Stimulated activated CD4-positive, alpha-beta T cell treated with anti-CD3 and anti-CD28 coated beads, Interleukin-2, amount 100 ng/mL, for 48 hours (primary cell): ENCODE data around the gene TBXAS1.

Experiments used
- DNase-seq, 2 donors: peaks; one replicate each; pipeline ENCODE4 v3.0.0-alpha.2; 2020

Gene TBXAS1

GRCh38 chr7:139855498-139856270, 26.6 kb downstream of the TBXAS1 start:
- DNase-seq: no peak

GRCh38 chr7:139857791-139858190, 28.7 kb downstream of the TBXAS1 start:
- no peak for DNase-seq

- DNase-seq: no peak
Measured at GRCh38 chr7:139860090-139860775, 31.2 kb downstream of the TBXAS1 start.

DNA sequence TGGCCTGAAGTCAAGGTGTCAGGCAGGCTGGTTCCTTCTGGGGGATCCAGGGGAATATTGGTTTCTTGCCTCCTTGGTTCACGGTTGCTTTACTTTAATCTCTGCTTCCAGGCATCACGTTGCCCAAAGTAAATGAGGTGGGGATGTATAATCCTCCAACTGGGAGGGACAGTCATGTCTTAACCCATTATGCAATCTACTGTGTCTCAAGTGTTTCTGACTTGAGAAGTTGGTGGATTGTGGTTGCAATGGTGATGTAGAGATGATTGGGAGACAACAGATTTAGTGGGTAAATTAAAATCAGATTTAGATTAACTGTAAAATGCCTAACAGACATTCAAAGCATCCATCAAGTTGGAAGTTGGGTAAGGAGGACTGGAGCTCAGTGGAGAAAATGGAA, 32.7 kb downstream of the TBXAS1 start:
- DNase-seq: no peak

DNA sequence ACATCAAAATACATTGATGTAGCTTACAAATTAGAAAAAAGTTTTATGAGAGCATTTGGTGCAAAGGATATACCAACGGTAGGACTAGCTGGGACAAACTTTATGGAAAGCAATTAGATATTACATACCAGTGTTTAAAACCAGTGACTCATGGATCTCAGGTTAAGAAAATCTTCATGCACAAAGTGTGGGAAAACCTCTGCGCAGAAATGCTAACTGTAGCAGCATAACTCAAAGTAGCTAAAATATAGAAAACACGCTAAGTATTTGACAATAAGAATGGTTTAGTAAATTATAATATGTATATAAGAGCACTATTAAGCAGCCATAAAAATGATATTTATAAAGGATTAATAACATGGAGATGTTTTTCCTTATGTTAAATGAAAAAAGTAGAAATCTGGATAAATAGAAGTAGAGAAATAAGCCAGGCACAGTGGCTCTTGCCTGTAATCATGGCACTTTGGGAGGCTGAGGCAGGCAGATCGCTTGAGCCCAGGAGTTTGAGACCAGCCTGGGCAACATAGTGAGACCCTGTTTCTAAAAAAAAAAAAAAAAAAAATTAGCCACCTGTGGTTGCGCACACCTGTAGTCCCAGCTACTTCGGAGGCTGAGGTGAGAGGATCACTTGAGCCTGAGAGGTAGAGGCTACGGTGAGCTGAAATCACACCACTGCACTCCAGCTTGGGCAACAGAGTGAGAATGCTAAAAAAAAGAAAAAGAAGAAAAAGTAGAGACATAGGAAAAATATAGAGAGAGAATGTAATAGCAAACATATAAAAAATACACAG, 37.2 kb downstream of the TBXAS1 start:
- no peak for DNase-seq

- no peak for DNase-seq
Measured at GRCh38 chr7:139867847-139868246, 38.8 kb downstream of the TBXAS1 start.

DNA sequence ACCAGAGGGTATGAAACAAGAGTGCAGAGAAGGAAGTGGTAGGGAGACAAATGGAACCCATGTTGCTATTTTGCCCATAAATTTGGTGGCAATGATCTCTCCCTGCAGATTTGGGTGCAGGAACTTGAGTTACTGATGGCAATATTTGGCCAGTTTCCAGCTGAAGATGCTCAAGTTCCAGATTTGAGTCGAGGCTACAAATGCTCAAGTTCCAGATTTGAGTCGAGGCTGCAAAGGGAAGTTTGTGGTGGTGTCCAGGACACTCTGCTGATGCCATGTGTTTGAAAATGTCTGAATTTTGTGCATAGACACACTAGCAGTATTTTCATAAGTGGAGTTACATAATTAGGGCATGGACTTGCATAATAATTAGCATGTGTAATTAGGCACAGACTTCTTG, 40.8 kb downstream of the TBXAS1 start:
- no peak for DNase-seq

- no peak for DNase-seq
Measured at GRCh38 chr7:139870380-139870779, 41.3 kb downstream of the TBXAS1 start.

- no peak for DNase-seq
Measured at GRCh38 chr7:139871331-139871730, 42.3 kb downstream of the TBXAS1 start.

DNA sequence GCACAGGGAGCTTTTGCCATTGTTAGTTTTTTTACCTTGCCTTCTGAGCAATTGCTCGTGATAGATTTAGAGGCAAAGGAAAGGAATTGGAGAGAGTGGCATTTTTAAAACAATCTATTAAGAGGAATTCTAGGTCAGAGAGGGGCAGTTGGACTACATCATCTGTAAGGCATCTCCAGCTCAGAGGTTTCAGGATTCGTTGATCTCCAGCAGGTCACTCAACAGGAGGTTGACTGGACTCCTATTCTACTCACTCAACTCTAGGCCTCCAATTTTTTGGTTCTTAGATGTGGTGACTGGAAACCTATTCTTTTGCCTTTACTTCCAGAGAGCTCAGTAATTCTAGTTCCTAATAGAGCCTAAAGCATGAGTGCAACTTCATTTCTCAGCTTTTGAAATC, 42.8 kb downstream of the TBXAS1 start:
- DNase-seq: no peak

- no peak for DNase-seq
Measured at GRCh38 chr7:139873593-139874301, 44.7 kb downstream of the TBXAS1 start.

DNA sequence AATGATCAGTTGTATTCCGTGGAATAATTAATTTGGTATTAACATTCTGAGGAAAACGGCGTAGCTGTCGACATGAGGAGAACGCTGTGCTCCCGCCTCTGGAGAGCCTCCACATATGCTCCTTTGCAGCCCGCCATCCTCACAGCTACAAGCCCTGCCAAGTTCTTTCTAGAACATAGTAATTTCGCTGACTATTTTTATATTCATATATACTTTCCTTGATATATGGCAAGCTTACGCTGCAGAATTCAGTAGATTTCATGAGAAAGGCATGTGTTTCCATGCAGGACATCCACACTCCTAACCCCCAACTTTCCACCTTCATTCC, 45.2 kb downstream of the TBXAS1 start:
- DNase-seq: no peak

GRCh38 chr7:139875821-139876241, 46.8 kb downstream of the TBXAS1 start:
- no peak for DNase-seq

DNA sequence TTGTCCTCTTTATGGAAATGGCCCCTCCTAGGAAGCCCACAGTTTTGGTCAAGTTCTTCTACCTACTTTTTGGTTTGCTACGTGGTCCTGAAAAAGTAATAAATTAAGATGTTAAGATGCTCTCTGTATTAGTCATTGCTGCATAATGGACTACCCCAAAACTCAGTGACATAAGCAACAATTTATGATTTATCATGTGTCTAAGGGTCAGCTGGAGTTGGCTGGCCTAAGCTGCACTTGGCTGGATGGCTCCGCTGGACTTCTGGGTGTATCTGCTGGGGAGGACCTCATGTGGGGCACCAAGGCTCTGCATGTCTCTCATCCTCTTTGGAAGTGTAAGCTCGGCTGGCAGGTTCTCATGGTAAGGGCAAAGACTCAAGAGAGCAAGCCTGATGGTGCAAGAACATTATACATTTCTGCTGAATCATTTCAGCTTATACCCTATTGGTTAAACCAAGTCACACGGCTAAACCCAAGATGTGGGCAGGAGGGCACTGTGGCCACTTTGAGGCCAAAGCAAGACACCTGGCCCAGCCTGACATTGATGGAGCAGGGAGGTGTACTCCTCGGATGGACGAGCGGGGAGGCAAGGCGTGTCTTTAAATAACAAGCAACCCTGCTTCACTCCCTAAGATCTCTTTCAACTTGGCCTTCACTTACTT, 47.7 kb downstream of the TBXAS1 start:
- no peak for DNase-seq

DNA sequence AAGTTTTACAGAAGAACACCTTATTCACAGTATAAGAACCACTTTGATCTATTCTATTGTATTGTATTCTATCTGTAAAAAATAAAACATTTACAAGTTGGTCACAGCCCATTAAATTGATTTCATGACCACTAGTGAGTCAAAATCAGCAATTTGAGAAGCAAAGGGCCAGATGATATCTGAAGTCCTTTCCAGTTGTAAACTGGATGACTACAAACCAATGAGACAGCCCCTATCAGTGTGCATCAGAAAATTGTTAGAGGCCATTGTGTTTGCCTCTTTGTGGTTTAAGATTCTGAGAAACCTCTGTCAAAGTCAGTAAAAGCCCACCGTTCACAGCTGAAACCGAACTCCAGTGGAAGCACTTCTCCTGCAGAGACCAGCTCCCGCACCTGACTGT, 54.8 kb downstream of the TBXAS1 start:
- no peak for DNase-seq

GRCh38 chr7:139884441-139884840, 55.4 kb downstream of the TBXAS1 start:
- DNase-seq: no peak

GRCh38 chr7:139885511-139885910, 56.4 kb downstream of the TBXAS1 start:
- DNase-seq: no peak

DNA sequence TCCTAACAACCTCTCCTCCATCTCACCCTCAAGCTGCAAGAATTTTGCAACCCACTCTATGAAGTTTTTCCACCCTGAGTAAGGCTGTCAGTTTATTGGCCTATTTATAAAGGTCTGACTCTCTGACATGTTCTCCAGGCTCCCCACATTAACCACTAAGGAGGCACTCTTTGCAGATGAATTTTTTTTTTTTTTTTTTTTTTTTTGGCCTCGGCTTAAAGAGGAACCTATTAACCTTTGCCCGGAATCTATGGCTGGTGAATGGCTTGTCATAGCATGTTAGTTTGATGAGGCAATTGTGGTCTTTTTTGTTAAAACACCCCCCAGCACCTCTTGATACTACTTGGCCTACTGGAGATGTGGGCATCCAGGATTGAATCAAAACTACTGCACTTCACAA, 57.1 kb downstream of the TBXAS1 start:
- no peak for DNase-seq

DNA sequence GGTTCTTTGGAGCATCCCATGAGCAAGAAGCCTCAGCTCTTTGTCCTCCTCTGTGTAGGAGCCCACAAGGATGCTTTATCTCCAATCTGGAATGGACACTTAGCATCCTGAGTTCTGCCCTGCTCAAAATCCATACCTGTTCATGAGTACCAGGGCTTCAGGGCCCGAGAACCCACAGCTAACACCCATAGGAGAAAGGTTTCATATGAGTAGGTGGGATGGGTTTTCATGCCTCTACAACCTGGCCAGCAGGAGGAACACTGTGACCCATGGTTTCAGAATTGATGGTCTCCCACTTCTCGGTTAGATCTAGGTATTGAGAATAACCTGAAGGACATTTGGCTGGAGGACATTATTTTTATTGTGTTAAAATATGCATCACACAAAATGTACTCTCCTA, 57.8 kb downstream of the TBXAS1 start:
- no peak for DNase-seq

- DNase-seq: no peak
Measured at GRCh38 chr7:139887992-139888481, 59.0 kb downstream of the TBXAS1 start.

GRCh38 chr7:139889186-139889871, 60.3 kb downstream of the TBXAS1 start:
- no peak for DNase-seq

DNA sequence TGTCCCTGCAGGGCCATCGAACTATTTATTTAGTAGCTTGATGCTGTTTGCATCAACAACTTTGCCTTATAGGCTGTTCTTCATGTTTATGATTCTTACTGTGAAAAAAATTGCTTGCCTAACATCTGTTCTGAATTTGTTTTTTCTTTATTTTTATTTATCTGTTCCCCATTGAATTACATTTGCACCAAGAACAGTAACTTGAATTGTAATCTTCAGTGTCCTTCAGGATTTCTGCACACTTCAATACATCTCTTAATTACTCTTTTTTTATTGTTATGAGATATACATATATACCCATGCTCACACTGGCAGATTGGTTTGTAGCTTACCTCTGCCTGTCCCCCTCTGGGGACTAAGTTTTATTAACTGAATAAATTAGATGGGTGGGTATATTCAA, 64.4 kb downstream of the TBXAS1 start:
- no peak for DNase-seq
